ENCODE results near the gene BEGAIN.

- TF ChIP-seq EZH2 (IDR thresholded peaks at IDR 0.05; ENCODE audit: low read depth), result no peak
- TF ChIP-seq CTCF (conservative IDR thresholded peaks at IDR 0.05), result no peak
Observed at GRCh38 chr14:100559455-100559854, 27.8 kb downstream of the BEGAIN start.
